Measurements from ENCODE around the gene PSPH. TPM values are rescaled to one million over a fixed set of nuclear protein-coding genes. Genes with fewer than 3 reads are reported as not detected.

Gene PSPH
- total RNA-seq, 1 experiment from 2014 or later, result 50.7 TPM

GRCh38 chr7:56009695-56010094 is 41.5 kb downstream of the PSPH start:
- H3K9me2 ChIP-seq (ENCODE audit: insufficient read depth), result no peaks in the 10 kb centered on the region
- no peak overlapping the region for H3K9ac ChIP-seq (ENCODE audit: low read length)
- no peak overlapping the region for H3K4me3 ChIP-seq (replicated peaks in 1 of 2; ENCODE audit: low read depth in 1 of 2, low read length in 2 of 2)
- H3K4me2 ChIP-seq (ENCODE audit: low read length), result no peak overlapping the region
- peaks cover 5 to 6% of the 10 kb centered on the region in 2 experiments; a peak in 3 of 4 replicates for H3K36me3 ChIP-seq (ENCODE audit: control insufficient read depth in 1 of 2, insufficient read depth in 2 of 2, low read length in 2 of 2)
- ChIA-PET POLR2A (interaction anchor here (0.6 kb wide), 1 partner anchor 55 kb away, joined by 6 read pairs; no protein-coding TSS in a partner anchor), RAD21 (ENCODE audit: low non-redundant PET in 1 of 2, low total read pairs in 2 of 2, uncharacterized antibody in 2 of 2, unreplicated experiment in 2 of 2) (interaction anchor here in 1 of 2 experiments (0.7 kb wide), 1 partner anchor 36 kb away, joined by 3 read pairs; no protein-coding TSS in a partner anchor), CTCF (no interaction called here)
- H3K9me3 ChIP-seq (ENCODE audit: control insufficient read depth in 1 of 2, insufficient read depth in 1 of 2, low read depth in 1 of 2, low read length in 2 of 2), result no peaks in the 10 kb centered on the region
- H3K79me2 ChIP-seq (ENCODE audit: insufficient read depth, low read length), result no peaks in the 10 kb centered on the region
- DNase-seq (ENCODE audit: low read depth, low spot score) (no peak), ATAC-seq (peak; percentile 13; the same call in 1 of the 2 replicates)
- H3K27me3 ChIP-seq (ENCODE audit: insufficient read depth, low read length), result no peaks in the 10 kb centered on the region
- H2AFZ ChIP-seq (ENCODE audit: low read depth, low read length, poor library complexity, severe bottlenecking), result no peak overlapping the region
- H4K20me1 ChIP-seq (ENCODE audit: insufficient read depth), result no peaks in the 10 kb centered on the region
- H3K27ac ChIP-seq (ENCODE audit: low read depth, low read length), result 0 out of 2 replicates have a peak overlapping the region, but pooled peaks have one; percentile 26
- intact Hi-C loops (cut with micrococcal nuclease), result loop anchor here (10.0 kb wide), 1 partner anchor 365 kb away; no protein-coding TSS in a partner anchor
- TF ChIP-seq YY1 (IDR thresholded peaks at IDR 0.05; ENCODE audit: extremely low read depth, insufficient replicate concordance, low read depth, low read length), result no peak
- TF ChIP-seq POLR2AphosphoS5 (IDR thresholded peaks at IDR 0.05; ENCODE audit: low read depth, low read length), result 0 out of 2 replicates have a peak, but pooled peaks have one; percentile 30
- no TSS peak for BruUV-seq (replicated peaks)
- H3K4me1 ChIP-seq (ENCODE audit: control insufficient read depth in 1 of 2, insufficient read depth in 2 of 2, low read length in 2 of 2), result no peaks in the 10 kb centered on the region

- Histone ChIP-seq H3K27ac (ENCODE audit: low read depth, low read length) (no peak overlapping the region), H3K27me3 (ENCODE audit: insufficient read depth, low read length) (no peaks in the 10 kb centered on the region)
- POLR2A ChIA-PET, result no interaction called here
- TF ChIP-seq POLR2AphosphoS5 (IDR thresholded peaks at IDR 0.05; ENCODE audit: low read depth, low read length) (no peak), FOSL1 (IDR thresholded peaks at IDR 0.05; ENCODE audit: low read depth) (no peak), ZNF274 (IDR thresholded peaks at IDR 0.05; ENCODE audit: low read depth, low read length) (no peak), SRF (IDR thresholded peaks at IDR 0.05; ENCODE audit: low read depth) (no peak), TCF7L2 (IDR thresholded peaks at IDR 0.05; ENCODE audit: borderline replicate concordance, extremely low read depth, insufficient read depth, insufficient read length) (no peak), CBX3 (IDR thresholded peaks at IDR 0.05; ENCODE audit: low read depth) (no peak), ZBTB33 (IDR thresholded peaks at IDR 0.05; ENCODE audit: extremely low read depth, insufficient replicate concordance, low read length) (no peak), CEBPB (IDR thresholded peaks at IDR 0.05; ENCODE audit: low read depth) (no peak), SP1 (IDR thresholded peaks at IDR 0.05; ENCODE audit: low read depth) (no peak), EZH2 (IDR thresholded peaks at IDR 0.05) (no peak), RAD21 (IDR thresholded peaks at IDR 0.05; ENCODE audit: low read depth) (no peak), SIN3A (IDR thresholded peaks at IDR 0.05; ENCODE audit: low read depth) (no peak), YY1 (IDR thresholded peaks at IDR 0.05; ENCODE audit: extremely low read depth, insufficient replicate concordance, low read depth, low read length) (no peak)
- TF ChIP-seq, protein P1, sequence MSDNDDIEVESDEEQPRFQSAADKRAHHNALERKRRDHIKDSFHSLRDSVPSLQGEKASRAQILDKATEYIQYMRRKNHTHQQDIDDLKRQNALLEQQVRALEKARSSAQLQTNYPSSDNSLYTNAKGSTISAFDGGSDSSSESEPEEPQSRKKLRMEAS (IDR thresholded peaks at IDR 0.05), result no peak
Observed at GRCh38 chr7:56007891-56008290, 43.4 kb downstream of the PSPH start.

More at GRCh38 chr7:56007891-56008290, 43.4 kb downstream of the PSPH start:
- intact Hi-C loops (cut with micrococcal nuclease), result loop anchor here (10.0 kb wide), 1 partner anchor 363 kb away; no protein-coding TSS in a partner anchor
- no peaks in the 10 kb centered on the region for H3K79me2 ChIP-seq (ENCODE audit: insufficient read depth, low read length)
- CTCF ChIA-PET, result interaction anchor here (1.4 kb wide), 1 partner anchor 67 kb away, joined by 3 read pairs; no protein-coding TSS in a partner anchor
- TSS peak; percentile 7 for BruUV-seq (replicated peaks)
- H4K20me1 ChIP-seq (ENCODE audit: insufficient read depth), result no peaks in the 10 kb centered on the region
- no peak for ATAC-seq
- no peak overlapping the region for H3K4me3 ChIP-seq (replicated peaks in 1 of 2; ENCODE audit: low read depth in 1 of 2, low read length in 2 of 2)
- H3K9ac ChIP-seq (ENCODE audit: low read length), result no peak overlapping the region
- no peaks in the 10 kb centered on the region for H3K9me3 ChIP-seq (ENCODE audit: control insufficient read depth in 1 of 2, insufficient read depth in 1 of 2, low read depth in 1 of 2, low read length in 2 of 2)
- H3K4me2 ChIP-seq (ENCODE audit: low read length), result no peak overlapping the region
- H3K4me1 ChIP-seq (ENCODE audit: control insufficient read depth in 1 of 2, insufficient read depth in 2 of 2, low read length in 2 of 2), result no peaks in the 10 kb centered on the region
- H2AFZ ChIP-seq (ENCODE audit: low read depth, low read length, poor library complexity, severe bottlenecking), result no peak overlapping the region
- DNase-seq (ENCODE audit: low read depth, low spot score), result no peak
- RAD21 ChIA-PET (ENCODE audit: low non-redundant PET in 1 of 2, low total read pairs in 2 of 2, uncharacterized antibody in 2 of 2, unreplicated experiment in 2 of 2), result no interaction called here
- no peaks in the 10 kb centered on the region for H3K9me2 ChIP-seq (ENCODE audit: insufficient read depth)
- no peaks in the 10 kb centered on the region for H3K36me3 ChIP-seq (ENCODE audit: control insufficient read depth in 1 of 2, insufficient read depth in 2 of 2, low read length in 2 of 2)
